Liver (tissue), 9 donors: ENCODE measurements around the gene GIGYF1. TPM values are rescaled to one million over a fixed set of nuclear protein-coding genes. Genes with fewer than 3 reads are reported as not detected.

ENCODE experiments used
- DNase-seq: peaks from one replicate; pipeline ENCODE4 v3.0.0-alpha.2; 2017; ENCODE audit warnings: low spot score
- H3K27ac ChIP-seq, 2 donors: one replicate each; pipeline ENCODE4 v1.7.0; 2013; ENCODE audit warnings: inconsistent platforms in 2 of 2, low read length in 2 of 2, control low read depth in 1 of 2, low read depth in 1 of 2, mild to moderate bottlenecking in 1 of 2
- H3K27me3 ChIP-seq, 4 donors: one replicate each; pipeline versions ENCODE4 v1.6.1 to v1.7.0; 2013; ENCODE audit warnings: low read length in 3 of 4, inconsistent platforms in 1 of 4, mild to moderate bottlenecking in 1 of 4, moderate library complexity in 1 of 4; ENCODE audit not compliant: control insufficient read depth in 4 of 4, insufficient read depth in 4 of 4
- H3K36me3 ChIP-seq, 4 donors: one replicate each; pipeline versions ENCODE4 v1.6.1 to v1.7.0; 2013; ENCODE audit warnings: low read length in 3 of 4, mild to moderate bottlenecking in 3 of 4, low read depth in 1 of 4, moderate library complexity in 1 of 4; ENCODE audit not compliant: control insufficient read depth in 4 of 4, insufficient read depth in 3 of 4
- H3K4me1 ChIP-seq, 4 donors: one replicate each; pipeline versions ENCODE4 v1.6.1 to v1.7.0; 2013; ENCODE audit warnings: low read length in 3 of 4, mild to moderate bottlenecking in 3 of 4, moderate library complexity in 1 of 4; ENCODE audit not compliant: control insufficient read depth in 4 of 4, insufficient read depth in 4 of 4
- H3K4me3 ChIP-seq, 3 donors: one replicate each; pipeline versions ENCODE4 v1.6.1 to v1.7.0; 2013; ENCODE audit warnings: low read length in 3 of 3, control low read depth in 1 of 3, low read depth in 1 of 3, mild to moderate bottlenecking in 1 of 3
- H3K9ac ChIP-seq, 2 donors: one replicate each; pipeline ENCODE4 v1.7.0; 2013; ENCODE audit warnings: low read length in 2 of 2, mild to moderate bottlenecking in 2 of 2, moderate library complexity in 2 of 2, control low read depth in 1 of 2, low read depth in 1 of 2
- H3K9me3 ChIP-seq, 4 donors: one replicate each; pipeline versions ENCODE4 v1.6.1 to v1.7.0; 2013; ENCODE audit warnings: low read length in 3 of 4; ENCODE audit not compliant: control insufficient read depth in 4 of 4
- ATF3 ChIP-seq: IDR thresholded peaks from 2 replicates; pipeline ENCODE4 v1.6.1; 2016; ENCODE audit warnings: antibody characterized with exemption
- EGR1 ChIP-seq, 2 donors: IDR thresholded peaks; 2 replicates each; pipeline ENCODE4 v1.6.1; 2016 to 2018; ENCODE audit warnings: antibody characterized with exemption in 2 of 2, low read depth in 2 of 2
- FOXA1 ChIP-seq: IDR thresholded peaks from 2 replicates; pipeline ENCODE4 v1.6.1; 2016; ENCODE audit warnings: antibody characterized with exemption
- FOXA2 ChIP-seq: IDR thresholded peaks from 2 replicates; pipeline ENCODE4 v1.6.1; 2016; ENCODE audit warnings: antibody characterized with exemption
- GABPA ChIP-seq, 2 donors: IDR thresholded peaks in 1 of 2; conservative IDR thresholded peaks in 1 of 2; 2 replicates each; pipeline ENCODE4 v1.6.1; 2016; ENCODE audit warnings: antibody characterized with exemption in 2 of 2, mild to moderate bottlenecking in 1 of 2, moderate library complexity in 1 of 2
- HNF4A ChIP-seq, 2 donors: conservative IDR thresholded peaks; 2 replicates each; pipeline ENCODE4 v1.6.1; 2016; ENCODE audit warnings: antibody characterized with exemption in 2 of 2, mild to moderate bottlenecking in 2 of 2
- HNF4G ChIP-seq: IDR thresholded peaks from 2 replicates; pipeline ENCODE4 v1.6.1; 2016; ENCODE audit warnings: antibody characterized with exemption
- JUND ChIP-seq, 2 donors: IDR thresholded peaks; 2 replicates each; pipeline ENCODE4 v1.6.1; 2016; ENCODE audit warnings: antibody characterized with exemption in 2 of 2
- MAX ChIP-seq: IDR thresholded peaks from 2 replicates; pipeline ENCODE4 v1.6.1; 2016; ENCODE audit warnings: antibody characterized with exemption
- NR2F2 ChIP-seq: IDR thresholded peaks from 2 replicates; pipeline ENCODE4 v1.6.1; 2016; ENCODE audit warnings: antibody characterized with exemption
- RAD21 ChIP-seq, 2 donors: IDR thresholded peaks; 2 replicates each; pipeline ENCODE4 v1.6.1; 2016; ENCODE audit warnings: antibody characterized with exemption in 2 of 2, mild to moderate bottlenecking in 2 of 2
- REST ChIP-seq: IDR thresholded peaks from 2 replicates; pipeline ENCODE4 v1.6.1; 2016; ENCODE audit warnings: antibody characterized with exemption, mild to moderate bottlenecking
- RXRA ChIP-seq, 2 donors: IDR thresholded peaks; 2 replicates each; pipeline ENCODE4 v1.6.1; 2017 to 2018; ENCODE audit warnings: antibody characterized with exemption in 2 of 2, mild to moderate bottlenecking in 1 of 2
- SP1 ChIP-seq: IDR thresholded peaks from 2 replicates; pipeline ENCODE4 v1.6.1; 2018; ENCODE audit warnings: antibody characterized with exemption, mild to moderate bottlenecking
- TAF1 ChIP-seq: conservative IDR thresholded peaks from 2 replicates; pipeline ENCODE4 v1.6.1; 2016; ENCODE audit warnings: antibody characterized with exemption, mild to moderate bottlenecking
- YY1 ChIP-seq: IDR thresholded peaks from 2 replicates; pipeline ENCODE4 v1.6.1; 2016; ENCODE audit warnings: antibody characterized with exemption, mild to moderate bottlenecking
- ZBTB33 ChIP-seq: IDR thresholded peaks from 2 replicates; pipeline ENCODE4 v1.6.1; 2016; ENCODE audit warnings: antibody characterized with exemption
- WGBS: extraction: QIAGEN DNeasy Blood & Tissue Kit; methylation state at CpG from one replicate; pipeline ENCODE4 v1.1.7; 2013; 5-methylcytosine and 5-hydroxymethylcytosine counted together
- polyA plus RNA-seq, 2 donors: library from polyadenylated mRNA; stranded (reverse) in 1 of 2; unstranded in 1 of 2; fragments of 200-250 nt in 1 of 2; fragments of >200 nt in 1 of 2; fragmentation: Nextera tagmentation in 1 of 2; extraction: Ambion mirVana in 1 of 2; gene quantifications; one replicate each; pipeline versions ENCODE4 v1.2.1 to v1.2.3, GENCODE V29; 2013 to 2015
- total RNA-seq, 2 donors: library from RNA; depleted of rRNA; stranded (reverse); fragments of >200 nt; gene quantifications; one replicate each; pipeline ENCODE4 v1.2.3, GENCODE V29; 2014
- donor health status: healthy.
- donor health status: healthy.
- donor health status: healthy.
- donor health status: healthy.
- donor health status: healthy.

GIGYF1 gene
- total and polyA plus RNA-seq, 4 donors, result 6.8 to 12.7 (median 10.1) TPM

- Histone ChIP-seq H3K9me3 (no peaks in the 10 kb centered on the region), H3K9ac (no peak overlapping the region), H3K4me1 (no peaks in the 10 kb centered on the region), H3K36me3 (no peaks in the 10 kb centered on the region), H3K4me3 (no peak overlapping the region), H3K27me3 (no peaks in the 10 kb centered on the region), H3K27ac (no peak overlapping the region)
- DNase-seq, result no peak
- no peak for TF ChIP-seq RXRA (IDR thresholded peaks at IDR 0.05)
- no peak for TF ChIP-seq EGR1 (IDR thresholded peaks at IDR 0.05; ENCODE audit: low read depth in 2 of 2)
- no peak for TF ChIP-seq TAF1
- no peak for TF ChIP-seq RAD21 (IDR thresholded peaks at IDR 0.05)
- TF ChIP-seq ZBTB33, result no peak
- TF ChIP-seq HNF4A (conservative IDR thresholded peaks at IDR 0.05), result no peak
- no peak for TF ChIP-seq JUND (IDR thresholded peaks at IDR 0.05)
- no peak for TF ChIP-seq FOXA2
- no peak for TF ChIP-seq FOXA1
- TF ChIP-seq MAX, result no peak
- TF ChIP-seq HNF4G, result no peak
- no peak for TF ChIP-seq SP1
- no peak for TF ChIP-seq YY1
- no peak for TF ChIP-seq REST
- TF ChIP-seq GABPA (IDR thresholded peaks at IDR 0.05 in 1 of 2, conservative IDR thresholded peaks at IDR 0.05 in 1 of 2), result no peak
- no peak for TF ChIP-seq ATF3
- 61% methylated on average over 6 of the region's 6 CpGs for WGBS
Measured at GRCh38 chr7:100699018-100699417, 5.0 kb upstream of the GIGYF1 start.

GRCh38 chr7:100696123-100696521, 2.1 kb upstream of the GIGYF1 start:
- Histone ChIP-seq H3K4me3 (no peak overlapping the region), H3K27me3 (no peaks in the 10 kb centered on the region), H3K9ac (no peak overlapping the region), H3K9me3 (no peaks in the 10 kb centered on the region), H3K27ac (no peak overlapping the region), H3K36me3 (no peaks in the 10 kb centered on the region), H3K4me1 (peaks cover 7 to 23% (median 19%) of the 10 kb centered on the region in 4 donors)
- 86% methylated on average over 6 of the region's 6 CpGs for WGBS
- DNase-seq, result no peak
- no peak for TF ChIP-seq SP1
- no peak for TF ChIP-seq EGR1 (IDR thresholded peaks at IDR 0.05; ENCODE audit: low read depth in 2 of 2)
- TF ChIP-seq RXRA (IDR thresholded peaks at IDR 0.05), result no peak
- TF ChIP-seq MAX, result no peak
- no peak for TF ChIP-seq HNF4A (conservative IDR thresholded peaks at IDR 0.05)
- no peak for TF ChIP-seq ZBTB33
- TF ChIP-seq FOXA2, result no peak
- no peak for TF ChIP-seq GABPA (IDR thresholded peaks at IDR 0.05 in 1 of 2, conservative IDR thresholded peaks at IDR 0.05 in 1 of 2)
- TF ChIP-seq HNF4G, result no peak
- no peak for TF ChIP-seq YY1
- TF ChIP-seq RAD21 (IDR thresholded peaks at IDR 0.05), result no peak
- TF ChIP-seq TAF1, result no peak
- no peak for TF ChIP-seq NR2F2
